ENCODE measurements around the gene ZFAND3. TPM values are rescaled to one million over a fixed set of nuclear protein-coding genes. Genes with fewer than 3 reads are reported as not detected.

The ZFAND3 gene
- total RNA-seq, 1 donor from 2014 or later = 89.6 TPM

DNA sequence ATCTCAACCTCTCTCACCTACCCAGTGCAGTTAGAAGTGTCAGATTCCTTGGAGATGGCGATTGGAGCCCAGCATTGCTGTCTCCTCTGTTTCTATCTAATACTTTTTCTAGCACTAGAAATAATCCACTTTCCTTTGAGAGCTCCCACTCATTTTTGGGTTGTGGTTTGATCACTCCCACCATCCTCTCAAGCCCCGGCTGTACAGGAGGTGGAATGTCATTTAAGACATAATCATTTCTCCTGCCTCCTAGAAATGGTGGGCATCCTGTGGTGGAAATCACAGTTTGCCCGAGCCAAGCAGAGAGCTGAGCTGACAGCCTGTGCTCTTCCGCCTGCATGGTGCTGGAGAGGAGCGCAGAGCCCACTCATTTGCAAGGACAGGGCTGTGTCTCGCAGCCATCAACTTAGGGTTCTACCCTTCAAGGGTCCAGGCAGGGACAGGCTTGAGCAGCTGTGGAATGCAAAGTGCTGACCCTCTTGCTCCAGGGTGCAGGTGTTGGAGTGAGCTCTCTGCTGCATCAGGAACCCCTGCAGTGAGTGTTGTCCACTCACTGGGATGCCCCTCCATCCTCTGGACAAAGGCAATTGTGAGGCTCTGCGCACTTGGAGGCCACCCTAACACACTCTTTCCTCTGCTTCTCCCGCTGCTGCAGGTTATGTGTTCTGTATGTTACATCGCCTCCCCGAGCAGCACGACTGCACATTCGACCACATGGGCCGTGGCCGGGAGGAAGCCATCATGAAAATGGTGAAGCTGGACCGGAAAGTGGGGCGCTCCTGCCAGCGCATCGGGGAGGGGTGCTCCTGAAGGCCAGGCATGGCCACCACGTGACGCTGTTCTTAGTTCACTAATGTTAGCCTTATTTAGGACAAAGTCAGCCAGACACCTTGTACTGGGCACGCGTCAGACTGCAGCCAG, 332.3 kb downstream of the ZFAND3 start:
- DNase-seq (ENCODE audit: low spot score) = peak; percentile 75

DNA sequence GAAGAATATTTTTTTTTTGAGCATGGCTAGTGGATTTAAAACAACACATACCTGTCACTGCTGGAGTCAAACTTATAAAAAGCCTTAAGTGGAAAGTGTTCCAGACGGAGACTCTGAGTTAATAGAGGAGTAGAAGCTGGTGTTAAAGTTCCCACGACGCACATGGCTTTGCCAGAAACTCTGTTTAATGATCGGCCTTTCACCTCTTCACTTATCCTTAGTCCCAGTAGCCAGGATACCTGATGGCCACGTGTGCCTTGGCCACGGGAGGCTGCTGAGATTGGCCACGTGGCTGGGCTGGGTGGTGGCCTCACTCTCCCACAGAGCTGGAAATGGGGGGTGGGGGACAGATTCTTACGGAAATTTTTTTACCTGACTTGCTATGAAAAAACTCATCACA, 333.1 kb downstream of the ZFAND3 start:
- DNase-seq (ENCODE audit: low spot score) = peak; percentile 43

GRCh38 chr6:38153076-38153797, 333.7 kb downstream of the ZFAND3 start:
- DNase-seq (ENCODE audit: low spot score) = peak; percentile 83

GRCh38 chr6:38153798-38154345, 334.3 kb downstream of the ZFAND3 start:
- DNase-seq (ENCODE audit: low spot score) = peak; percentile 57

DNA sequence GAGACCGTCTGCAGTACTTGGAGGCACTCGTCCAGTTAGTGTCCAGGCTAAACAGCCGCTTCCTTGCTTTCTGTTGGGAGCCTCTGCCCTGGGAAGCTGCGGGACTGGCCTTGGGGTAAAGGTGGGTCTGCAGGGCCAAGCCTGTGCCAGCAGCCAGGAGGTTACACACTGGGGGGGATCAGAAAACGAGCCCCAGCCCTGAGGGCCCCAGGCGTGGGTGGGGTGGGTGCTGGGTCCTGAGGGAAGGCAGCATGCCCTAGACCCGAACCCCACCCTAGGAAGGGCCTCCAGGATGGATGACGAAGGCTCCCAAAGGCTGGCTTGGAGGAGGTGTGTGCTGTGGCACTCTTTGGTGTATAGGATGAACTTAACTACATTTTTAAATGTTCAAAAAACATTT, 335.2 kb downstream of the ZFAND3 start:
- peak; percentile 41 for DNase-seq (ENCODE audit: low spot score)

DNA sequence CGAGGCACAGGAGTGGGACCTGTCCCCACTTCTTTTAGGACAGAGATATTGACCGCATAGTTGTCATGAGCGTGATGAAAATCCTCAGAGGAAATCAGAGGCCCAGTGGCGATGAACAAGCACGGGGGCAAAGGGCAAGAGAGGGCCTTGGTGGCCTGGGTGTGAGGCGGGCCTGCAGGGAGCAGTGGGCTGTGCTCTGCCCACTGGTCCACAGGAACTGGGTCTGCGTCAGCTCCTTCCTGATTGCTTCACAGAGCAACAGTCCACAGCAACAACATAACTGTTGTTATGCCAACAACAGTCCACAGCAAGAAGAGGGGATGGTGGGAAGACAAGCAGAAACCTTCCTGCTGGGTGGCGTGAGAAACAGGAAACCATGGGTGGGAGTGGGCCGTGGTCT, 335.6 kb downstream of the ZFAND3 start:
- DNase-seq (ENCODE audit: low spot score) = peak; percentile 69

DNA sequence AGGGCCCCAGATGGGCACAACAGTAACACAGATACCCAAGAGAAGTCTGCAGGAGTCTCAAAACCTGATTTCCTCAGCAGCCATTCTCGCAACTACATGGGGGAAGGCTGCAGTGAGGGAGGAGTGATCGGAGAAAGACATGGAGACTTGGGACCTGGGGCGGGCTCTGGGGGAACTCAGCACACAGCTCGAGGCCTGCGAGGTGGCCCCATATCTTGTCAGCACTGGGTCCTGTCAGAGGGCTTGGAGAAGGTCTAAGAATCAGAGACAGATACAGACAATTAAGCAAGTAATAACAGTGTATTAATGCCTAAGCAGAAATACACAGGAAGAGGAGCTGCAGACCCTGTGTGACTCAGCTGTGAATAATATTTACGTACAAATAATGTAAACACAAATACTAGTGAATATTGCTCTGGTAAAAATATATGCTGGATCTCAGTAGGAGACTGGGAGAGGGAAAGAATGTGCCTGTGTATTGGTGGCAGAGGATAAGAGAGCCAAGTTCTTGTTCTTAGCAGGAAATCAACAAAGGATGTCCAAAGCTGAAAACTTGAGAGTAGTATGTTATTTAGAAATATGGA, 336.2 kb downstream of the ZFAND3 start:
- DNase-seq (ENCODE audit: low spot score) = peak; percentile 71

GRCh38 chr6:38156818-38157565, 337.5 kb downstream of the ZFAND3 start:
- peak; percentile 71 for DNase-seq (ENCODE audit: low spot score)

GRCh38 chr6:38157905-38158304, 338.4 kb downstream of the ZFAND3 start:
- DNase-seq (ENCODE audit: low spot score) = peak; percentile 35

DNA sequence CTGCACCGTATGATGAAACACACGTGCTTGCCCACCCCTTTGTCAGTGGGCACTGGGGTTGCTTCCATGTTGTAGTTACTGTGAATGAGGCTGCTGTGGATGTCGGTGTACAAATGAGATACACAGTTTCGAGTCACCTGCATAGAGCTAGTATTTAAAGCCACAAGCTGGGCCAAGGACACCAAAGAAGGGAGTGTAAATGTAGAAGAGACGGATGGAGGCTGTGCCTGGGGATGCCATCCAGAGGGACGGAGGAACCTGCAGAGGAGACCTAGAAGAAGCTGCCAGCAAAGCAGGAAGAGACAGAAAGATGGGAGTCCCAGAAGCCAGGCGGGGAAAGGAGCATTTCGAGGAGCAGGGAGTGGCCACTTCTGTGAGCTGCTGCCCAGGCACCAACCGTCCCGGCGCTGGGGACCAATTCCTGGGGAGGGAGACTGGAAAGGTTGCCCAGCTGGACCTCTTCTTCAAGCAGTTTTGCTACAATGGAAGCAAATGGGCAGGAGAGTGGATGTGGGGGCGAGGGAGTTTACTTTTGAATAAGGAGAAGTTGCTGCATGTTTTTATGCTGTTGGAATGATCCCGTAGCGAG, 339.3 kb downstream of the ZFAND3 start:
- DNase-seq (ENCODE audit: low spot score) = peak; percentile 60

- DNase-seq (ENCODE audit: low spot score) = no peak
Measured at GRCh38 chr6:38159596-38159995, 340.1 kb downstream of the ZFAND3 start.

DNA sequence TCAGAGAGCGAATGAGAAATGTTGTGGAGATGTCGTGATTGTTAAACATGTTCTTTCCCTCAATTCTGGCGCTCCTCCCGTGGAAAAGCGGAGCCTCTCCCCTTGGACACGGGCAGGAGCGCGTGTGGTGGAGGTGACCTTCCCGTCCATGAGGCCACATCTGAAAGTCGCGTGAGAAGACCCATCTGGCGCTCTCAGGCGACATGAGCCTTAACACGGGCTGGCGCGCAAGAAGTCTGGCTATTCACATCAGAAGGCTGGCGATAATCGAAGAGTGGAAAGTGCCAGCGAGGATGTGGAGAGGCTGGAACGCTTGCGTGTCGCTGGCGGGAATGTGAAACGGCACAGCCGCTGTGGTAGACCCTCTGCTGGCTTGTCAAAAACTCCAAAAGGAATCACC, 341.3 kb downstream of the ZFAND3 start:
- DNase-seq (ENCODE audit: low spot score) = no peak

- DNase-seq (ENCODE audit: low spot score) = no peak
Measured at GRCh38 chr6:38161331-38161730, 341.8 kb downstream of the ZFAND3 start.

- peak; percentile 73 for DNase-seq (ENCODE audit: low spot score)
Measured at GRCh38 chr6:38161754-38162492, 342.4 kb downstream of the ZFAND3 start.

DNA sequence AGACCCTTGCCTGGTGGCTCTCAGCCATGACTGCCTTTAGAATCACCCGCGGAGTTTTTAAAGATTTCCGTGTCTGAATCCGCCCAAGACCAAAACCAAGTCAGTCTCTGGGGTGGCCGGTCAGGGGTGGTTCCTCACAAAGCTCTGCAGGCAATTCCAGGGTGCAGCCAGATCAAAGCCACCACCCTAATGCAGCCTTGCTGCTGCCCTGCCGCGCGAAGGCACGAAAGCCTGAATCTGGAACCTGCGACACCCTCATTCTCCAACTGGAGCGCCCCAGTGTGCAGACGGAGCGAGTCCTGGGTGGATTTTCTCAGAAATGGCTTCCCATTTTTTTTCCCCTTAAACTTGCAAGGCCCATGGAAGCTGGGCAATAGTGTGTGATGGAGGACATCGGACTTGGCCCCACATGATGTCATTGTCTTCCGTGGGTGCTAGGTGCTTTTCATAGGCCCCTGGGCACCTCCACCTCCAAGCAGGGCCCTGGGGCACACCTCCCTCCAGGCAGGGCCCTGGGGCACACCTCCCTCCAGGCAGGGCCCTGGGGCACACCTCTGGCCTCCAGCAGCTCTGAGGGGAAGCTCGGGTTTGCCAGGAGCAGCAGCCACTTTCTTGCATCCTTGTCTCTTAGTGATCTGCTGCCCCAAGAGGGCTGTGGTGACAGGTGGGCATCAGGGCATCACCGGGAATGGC, 343.1 kb downstream of the ZFAND3 start:
- no peak for DNase-seq (ENCODE audit: low spot score)

GRCh38 chr6:38163186-38164130, 343.9 kb downstream of the ZFAND3 start:
- DNase-seq (ENCODE audit: low spot score) = no peak

DNA sequence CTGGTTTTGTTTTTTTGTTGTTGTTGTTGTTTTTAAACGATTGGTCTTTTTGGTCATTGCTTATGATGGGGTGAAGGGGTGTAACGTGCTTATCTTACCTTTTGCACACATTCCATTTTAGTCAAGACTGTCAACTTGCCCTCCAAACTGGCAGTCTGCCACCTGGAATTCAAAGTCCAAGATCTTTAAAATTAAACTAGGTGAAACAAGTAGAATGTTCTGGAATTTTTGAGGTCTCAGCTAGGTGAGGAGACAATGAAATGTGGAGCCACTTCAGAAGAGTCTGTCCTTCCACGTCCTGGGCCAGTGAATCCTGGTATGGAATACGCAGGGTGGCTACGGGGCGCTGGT, 344.6 kb downstream of the ZFAND3 start:
- no peak for DNase-seq (ENCODE audit: low spot score)

GRCh38 chr6:38164671-38165108, 345.2 kb downstream of the ZFAND3 start:
- no peak for DNase-seq (ENCODE audit: low spot score)
